ENCODE measurements around the gene TEP1.
"Not testable (repeated sequence)": the region's sequence is repeated elsewhere in the genome, so short reads cannot be mapped to it uniquely, and the experiment has no call there.

TEP1 gene

DNA sequence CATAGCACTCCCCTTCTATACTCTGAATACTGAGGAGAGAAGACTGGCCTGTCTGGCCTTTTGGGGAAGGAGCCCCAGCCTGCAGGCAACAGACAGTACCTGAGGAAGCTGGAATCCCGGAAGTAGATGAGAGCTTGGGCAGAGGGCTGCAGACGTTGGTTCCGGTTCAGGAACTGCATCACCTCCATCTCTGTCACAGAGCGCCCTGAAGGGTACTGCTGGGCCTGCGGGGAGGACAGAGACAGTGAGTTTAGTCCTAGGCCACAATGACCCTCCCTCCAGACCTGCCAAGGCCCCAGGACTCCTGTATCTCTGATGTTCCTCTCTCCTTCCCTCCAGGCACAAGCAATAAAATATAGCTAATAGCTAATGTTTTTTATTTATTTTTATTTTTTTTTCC, 28.4 kb downstream of the TEP1 start:
- no peak for DNase-seq

DNA sequence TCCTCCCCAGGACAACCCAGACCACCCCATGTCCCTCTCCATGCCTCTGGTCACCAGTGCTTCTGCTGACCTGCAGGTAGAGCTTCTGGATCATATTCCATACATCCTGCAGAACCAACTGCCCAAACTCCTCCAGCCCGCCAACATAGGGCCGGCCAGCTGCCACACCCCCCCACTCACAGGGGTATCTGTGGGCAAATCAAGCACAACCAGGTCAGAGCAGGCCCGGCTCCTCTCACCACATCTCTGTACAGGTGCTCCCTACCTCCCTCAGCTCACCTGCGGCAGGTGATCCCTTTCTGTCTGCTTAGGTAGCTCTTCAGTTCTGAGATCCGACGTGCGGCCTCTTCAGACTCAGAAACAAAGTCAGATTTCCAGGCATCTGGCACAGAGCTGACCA, 29.0 kb downstream of the TEP1 start:
- DNase-seq, result no peak

DNA sequence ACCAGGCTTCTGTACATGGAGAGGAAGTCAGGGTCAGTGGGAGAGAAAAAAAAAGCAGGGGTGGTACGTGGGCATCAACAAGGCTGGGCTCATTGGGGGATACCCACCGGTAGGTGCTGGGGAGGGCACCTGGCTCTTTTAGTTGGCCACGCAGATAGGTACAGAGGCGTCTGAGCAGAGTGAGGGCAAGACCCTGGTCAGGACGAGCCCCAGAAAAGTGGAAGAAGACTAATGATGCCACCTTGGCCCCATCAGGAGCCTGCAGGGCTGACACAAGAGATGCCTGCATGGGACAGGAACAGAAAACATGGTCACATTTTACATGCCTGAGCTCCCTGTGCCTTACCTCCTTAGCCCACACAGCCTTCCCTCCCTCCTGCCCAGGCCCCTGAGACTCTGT, 29.7 kb downstream of the TEP1 start:
- DNase-seq, result no peak

DNA sequence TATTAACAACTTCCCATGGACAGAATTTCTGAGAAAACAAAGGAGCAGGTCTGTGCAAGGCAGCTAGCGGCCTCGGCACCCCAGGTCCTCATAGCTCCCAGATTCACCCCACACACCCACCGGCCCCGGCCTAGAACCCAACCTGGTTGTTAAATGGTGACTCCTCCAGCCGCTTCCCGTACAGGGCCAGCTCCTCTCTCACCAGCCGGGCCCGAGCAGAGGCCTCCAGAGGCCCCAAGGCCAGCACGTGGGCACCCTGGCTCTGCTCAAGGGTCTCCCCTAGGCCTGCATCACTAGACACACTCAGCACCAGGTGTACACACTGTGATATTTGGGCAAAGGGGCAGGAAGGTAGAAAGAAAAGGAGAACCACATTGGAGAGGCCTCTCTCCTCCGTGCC, 30.3 kb downstream of the TEP1 start:
- no peak for DNase-seq

DNA sequence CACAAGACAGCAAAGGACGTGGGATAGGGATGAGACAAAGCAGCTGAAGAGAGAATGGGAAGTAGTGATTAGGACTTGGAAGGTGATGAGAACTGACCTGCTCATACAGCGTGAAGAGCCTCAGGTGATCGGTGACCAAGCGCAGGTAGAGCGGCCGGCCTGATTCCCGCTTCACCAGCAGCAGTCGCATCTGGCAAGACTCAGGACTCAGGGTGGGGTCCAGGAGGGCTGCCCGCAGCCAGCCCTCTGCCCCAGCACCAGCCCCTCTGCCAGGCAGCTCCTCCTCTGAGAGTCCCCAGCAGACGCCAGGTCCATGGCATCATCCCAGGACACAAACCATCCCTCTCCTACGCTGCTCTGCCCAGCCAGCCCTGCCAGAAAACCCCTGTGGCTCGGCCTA, 30.8 kb downstream of the TEP1 start:
- DNase-seq, result no peak

DNA sequence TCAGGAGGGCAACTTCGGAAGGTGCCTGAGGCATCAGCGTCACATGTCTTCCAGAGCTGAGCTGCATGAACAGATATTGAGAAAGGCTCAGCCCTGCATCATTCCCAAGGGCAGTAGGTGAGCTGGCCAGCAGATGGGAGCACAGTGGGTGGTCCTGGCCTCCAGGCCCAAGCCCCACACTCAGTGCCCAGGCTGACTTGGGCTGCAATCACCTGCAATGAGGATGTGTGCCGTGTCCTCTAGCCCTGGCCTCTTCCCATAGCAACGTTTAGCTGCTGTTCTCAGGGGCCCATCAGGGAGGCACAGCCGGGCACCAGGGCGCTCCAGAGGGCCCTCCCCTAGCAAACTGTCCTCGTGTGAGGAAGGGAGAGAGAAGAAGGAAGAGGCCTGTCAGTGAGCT, 32.0 kb downstream of the TEP1 start:
- no peak for DNase-seq

DNA sequence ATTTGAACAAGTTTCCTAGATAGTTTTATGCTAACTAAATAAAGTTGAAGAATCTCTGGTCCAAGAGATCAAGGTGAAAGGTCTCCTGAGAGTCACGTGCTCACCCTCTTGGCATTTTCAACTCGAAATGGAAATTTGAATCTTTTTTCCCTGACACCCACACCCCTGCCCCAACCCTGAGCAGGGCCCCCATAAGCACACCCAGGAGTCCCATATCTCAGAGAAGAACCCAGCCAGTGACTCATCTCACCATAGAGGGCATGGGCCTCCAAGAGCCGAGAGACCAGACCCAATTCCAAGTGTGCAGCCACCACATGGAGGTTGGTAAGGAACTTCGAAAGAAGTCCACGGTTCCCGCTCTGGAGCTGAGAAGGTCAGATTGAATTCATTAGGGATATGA, 32.6 kb downstream of the TEP1 start:
- no peak for DNase-seq

DNA sequence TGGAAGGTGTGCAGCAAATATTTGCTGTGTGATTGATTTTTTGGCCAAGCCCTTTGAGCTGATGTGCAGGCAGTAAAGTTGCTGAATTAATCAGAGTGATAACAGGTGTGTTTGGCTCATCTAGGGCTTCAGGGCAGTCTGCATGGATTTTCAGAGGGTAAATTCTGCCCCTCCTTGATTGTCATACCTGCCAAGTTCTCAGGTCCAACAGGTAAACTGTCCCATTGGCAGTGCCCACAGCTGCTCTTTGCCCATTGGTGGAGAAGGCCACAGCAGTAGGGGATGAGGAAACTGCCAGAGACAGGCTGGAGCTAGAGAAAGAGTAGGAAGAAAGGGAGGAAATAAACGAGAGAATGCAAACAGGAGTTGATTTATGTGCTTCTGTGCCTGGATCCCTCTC, 33.6 kb downstream of the TEP1 start:
- no peak for DNase-seq

DNA sequence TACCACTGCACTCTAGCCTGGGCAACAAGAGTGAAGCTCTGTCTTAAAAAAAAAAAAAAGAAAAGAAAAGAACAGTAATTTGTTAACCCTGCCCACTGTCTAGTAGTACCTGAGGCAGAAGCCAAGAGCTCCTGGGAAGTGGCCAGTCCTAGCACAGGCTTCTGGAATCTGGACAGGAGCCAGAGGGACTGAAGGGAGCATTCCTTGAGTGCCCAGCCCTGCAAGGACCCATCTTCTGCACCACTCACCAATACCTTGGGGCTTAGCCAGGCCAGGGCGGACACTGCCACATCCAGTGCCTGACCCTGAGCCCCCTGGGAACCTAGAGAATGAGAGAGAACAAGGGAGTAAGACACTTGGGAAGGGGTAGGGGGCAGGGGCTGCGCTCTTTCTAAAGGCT, 36.1 kb downstream of the TEP1 start:
- DNase-seq, result no peak

DNA sequence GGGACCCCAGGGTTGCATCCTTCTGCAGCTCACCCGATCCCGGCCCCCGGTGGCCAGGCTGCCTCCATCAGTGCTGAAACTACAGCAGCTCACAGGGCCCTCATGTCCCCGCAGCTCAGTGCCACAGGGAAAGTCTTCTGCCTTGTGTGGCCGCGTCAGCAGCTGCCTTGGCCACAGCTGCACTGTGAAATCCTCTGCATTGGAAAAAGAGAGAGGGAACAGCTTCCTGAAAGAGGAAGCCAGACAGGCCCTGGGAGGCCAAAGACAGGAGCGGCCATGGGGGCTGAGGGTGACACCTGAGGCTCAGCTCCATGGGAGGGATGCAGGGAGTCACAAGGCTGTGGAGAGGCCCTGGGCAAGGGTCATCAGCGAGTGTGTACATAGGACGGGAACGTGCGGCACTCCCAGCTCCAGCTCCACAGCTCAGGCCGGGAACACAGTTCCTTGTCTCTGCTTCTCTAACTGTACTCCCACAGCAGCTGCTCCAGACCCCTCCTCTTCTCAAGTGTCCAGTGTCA, 37.2 kb downstream of the TEP1 start:
- no peak for DNase-seq

DNA sequence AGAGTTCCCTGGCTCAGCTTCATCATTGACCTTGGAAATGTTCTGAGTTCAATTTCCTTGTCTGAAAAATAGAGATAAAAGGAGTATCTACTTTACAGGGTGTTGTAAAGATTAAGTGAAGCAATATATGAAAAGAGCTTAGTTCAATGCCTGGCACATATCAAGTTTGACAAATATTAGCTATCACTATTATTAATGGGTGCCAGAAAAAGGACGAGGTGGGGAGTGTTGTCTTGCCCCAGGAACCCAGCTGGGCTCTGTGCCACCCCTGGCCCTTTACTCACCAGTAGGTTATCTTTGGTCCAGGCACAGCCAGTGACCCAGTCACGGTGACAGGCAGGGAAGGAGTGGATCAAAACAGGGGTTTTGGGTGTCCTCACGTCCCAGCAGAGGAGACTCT, 37.8 kb downstream of the TEP1 start:
- no peak for DNase-seq

DNA sequence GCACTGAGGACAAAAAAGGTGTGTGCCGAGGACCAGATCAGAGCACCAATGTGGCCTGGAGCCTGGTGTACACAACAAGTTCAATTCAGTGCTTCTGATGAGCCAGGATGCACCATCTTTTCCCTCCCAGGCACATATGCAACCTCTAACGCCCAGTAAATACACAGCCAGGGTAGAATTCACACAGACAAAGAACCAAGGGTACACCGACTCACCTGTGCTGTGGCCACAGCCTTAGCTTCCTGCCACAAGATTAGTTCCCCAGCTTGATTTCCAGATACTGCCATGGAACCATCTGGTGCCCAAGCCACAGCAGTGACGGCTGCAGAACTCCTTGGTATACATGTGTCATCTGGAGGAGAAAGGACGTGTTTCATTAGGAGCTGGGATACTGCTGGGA, 40.5 kb downstream of the TEP1 start:
- no peak for DNase-seq

DNA sequence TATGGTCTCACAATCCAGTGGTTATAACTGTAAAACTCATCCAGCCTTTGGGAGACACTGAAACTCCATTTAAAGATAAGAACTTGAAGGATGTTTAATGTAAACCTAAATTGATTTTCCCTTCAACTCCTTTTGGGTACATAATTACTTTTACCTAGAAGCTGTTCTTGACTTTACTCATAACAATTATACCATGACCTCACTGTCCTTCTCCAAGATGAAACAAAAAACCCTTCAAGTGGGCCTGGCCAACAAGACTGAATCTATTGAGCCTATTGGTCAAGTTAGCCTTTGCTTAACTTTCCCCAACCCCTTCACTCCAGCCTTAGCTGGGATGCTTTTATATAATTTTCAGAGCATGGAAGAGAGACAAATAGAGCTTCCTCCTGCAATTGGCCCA, 47.4 kb downstream of the TEP1 start:
- DNase-seq, result no peak

DNA sequence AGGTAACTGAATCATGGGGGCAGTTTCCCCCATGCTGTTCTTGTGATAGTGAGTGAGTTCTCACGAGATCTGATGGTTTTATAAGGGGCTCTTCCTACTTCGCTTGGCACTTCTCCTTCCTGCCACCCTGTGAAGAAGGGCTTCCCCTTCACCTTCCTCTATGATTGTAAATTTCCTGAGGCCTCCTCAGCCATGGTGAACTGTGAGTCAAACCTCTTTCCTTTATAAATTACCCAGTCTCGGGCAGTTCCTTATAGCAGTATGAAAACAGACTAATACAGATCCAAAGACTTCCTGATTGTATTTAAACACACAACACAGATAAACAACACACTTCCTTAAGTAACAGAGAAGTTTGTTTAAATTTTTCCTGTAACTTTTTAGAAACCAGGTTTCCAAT, 54.8 kb downstream of the TEP1 start:
- DNase-seq, result not testable (repeated sequence)

DNA sequence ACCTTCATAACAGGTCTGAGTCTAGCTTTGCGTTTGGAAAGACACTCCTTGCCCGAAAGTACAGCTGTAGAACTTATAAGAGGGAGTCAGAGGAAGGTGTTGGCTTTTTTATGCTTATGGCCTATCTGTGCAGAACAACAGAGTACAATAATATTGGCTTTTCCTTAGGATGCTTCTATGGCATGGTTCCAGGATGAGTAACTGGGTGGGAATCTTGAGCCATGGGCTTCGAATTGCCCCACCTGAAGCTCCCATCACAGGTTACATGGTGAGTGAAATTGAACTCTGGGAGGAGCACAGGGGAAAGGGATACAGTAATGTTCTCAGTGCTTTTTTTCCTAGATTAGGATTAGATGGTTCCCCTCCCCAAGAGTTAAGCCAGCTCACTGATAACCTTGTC, 56.9 kb downstream of the TEP1 start:
- DNase-seq, result no peak

DNA sequence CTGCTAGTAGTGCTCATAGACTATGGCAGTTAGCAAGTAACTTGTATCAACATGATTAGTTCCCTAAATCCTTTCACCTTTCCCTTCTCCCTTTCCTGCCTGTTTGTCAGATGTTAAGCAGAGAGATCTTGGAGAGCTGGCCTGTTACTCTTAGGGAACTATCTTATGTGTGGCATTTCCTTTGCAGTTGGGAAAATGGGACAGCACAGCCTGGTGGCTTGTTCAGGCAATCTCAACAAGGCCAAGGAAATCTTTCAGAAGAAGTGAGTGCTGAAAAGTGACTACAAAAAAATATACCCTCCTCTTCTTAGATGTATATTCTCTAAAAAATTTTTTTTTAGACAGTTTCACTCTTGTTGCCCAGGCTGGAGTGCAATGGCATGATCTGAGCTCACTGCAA, 62.4 kb downstream of the TEP1 start:
- no peak for DNase-seq

DNA sequence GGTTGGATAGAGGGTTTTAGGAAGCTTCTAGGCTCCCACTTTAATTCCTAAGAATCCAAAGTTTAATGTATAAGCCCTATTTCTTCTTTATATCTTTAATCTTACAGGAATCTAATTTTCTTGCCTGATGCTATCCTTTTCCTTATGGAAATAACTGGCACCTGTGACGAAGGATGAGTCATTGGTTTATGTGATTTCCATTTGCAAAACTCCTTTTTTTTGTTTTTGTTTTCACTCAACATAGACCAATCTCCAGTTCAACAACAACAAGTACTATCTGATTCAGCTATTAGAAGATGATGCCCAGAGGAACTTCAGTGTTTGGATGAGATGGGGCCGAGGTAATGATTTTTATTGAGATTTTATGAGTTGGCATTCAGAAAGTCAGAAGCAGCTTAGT, 63.0 kb downstream of the TEP1 start:
- no peak for DNase-seq

DNA sequence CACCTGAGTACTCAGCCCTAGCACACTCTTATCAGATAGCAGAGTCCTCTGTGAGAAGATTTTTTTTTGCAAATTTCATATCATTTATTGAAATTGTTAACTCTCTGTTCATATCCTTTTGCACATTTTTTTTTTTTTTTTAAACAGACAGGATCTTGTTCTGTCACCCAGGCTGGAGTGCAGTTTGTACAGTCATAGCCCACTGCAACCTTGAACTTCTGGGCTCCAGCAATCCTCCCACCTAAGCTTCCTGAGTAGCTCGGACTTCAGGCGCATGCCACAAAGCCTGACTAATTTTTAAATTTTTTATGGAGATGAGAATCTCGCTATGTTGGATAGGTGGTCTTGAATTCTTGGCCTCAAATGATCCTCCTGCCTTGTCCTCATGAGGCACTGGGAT, 65.6 kb downstream of the TEP1 start:
- DNase-seq, result no peak

DNA sequence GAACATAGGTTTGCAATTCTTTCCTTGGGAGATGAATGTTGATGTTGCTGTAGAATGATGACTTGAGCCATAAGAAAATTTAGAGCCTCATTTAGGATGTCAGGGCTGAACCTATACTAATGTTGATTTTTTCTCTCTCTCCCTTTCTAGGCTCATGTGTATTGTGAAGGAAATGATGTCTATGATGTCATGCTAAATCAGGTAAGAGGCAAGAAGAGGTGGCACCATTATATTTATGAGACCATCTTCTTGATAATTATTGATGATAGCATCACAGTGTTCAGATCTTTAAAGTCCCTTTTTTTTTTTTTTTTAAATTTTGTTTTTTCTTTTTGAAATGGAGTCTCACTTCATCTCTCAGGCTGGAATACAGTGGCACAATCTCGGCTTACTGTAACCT, 66.6 kb downstream of the TEP1 start:
- no peak for DNase-seq

DNA sequence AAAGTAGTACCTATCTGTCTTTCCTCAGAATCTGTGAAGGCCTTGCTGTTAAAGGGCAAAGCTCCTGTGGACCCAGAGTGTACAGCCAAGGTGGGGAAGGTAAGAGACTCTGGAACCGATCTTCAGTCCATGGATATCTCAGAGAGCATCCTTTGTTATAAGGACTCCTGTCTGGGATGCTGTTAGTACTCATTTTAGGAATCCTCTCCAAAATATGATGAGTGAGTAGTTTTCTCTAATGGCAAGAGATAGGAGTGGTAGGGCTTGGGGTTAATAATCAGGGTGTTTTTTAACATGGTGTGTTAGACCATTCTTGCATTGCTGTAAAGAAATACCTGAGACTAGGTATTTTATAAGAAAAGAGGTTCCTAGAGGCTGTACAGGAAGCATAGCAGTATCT, 67.9 kb downstream of the TEP1 start:
- no peak for DNase-seq

DNA sequence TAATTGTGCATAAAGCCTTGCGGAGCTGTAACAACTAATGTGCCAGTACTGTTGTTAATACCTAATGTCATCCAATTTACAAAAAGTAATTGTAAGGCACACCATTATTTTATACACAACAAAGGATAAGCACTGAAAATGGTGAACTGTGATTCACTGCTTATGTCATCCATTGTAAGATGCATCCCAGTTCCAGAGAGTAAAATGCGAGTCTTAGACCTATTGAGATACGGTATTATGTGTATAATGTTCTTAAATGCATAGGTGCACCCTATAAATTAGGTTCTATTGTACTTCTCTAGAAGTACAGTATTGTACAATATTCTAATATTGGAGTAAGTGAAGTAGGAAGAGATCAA, 69.5 kb downstream of the TEP1 start:
- DNase-seq, result no peak

DNA sequence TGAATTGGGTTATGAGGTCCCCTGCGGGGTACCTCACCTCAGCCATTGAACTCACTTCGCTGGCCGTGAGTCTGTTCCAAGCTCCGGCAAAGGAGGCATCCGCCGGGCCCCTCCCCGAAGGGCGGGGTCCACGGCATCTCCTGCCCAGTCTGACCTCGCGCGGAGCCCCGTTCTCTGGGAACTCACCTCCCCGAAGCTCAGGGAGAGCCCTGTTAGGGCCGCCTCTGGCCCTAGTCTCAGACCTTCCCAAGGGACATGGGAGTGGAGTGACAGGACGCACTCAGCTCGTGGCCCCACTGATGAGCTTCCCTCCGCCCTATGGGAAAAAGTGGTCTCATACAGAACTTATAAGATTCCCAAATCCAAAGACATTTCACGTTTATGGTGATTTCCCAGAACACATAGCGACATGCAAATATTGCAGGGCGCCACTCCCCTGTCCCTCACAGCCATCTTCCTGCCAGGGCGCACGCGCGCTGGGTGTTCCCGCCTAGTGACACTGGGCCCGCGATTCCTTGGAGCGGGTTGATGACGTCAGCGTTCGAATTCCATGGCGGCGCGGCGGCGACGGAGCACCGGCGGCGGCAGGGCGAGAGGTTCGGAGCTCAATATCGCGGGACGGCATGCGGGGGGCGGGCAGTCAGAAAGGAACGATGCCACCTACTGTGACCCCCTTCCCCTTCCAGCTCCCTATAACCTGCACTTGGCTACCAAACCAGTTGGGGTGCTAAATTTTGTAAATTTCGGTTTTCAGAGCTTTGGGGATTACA, 70.0 kb downstream of the TEP1 start, which contains the start of gene PARP2:
PARP2 (plus strand) TSS at position 544 of the 770 bp plus-strand sequence; CDS start at position 551, 7 bp downstream.
- DNase-seq, result peak; percentile 91

DNA sequence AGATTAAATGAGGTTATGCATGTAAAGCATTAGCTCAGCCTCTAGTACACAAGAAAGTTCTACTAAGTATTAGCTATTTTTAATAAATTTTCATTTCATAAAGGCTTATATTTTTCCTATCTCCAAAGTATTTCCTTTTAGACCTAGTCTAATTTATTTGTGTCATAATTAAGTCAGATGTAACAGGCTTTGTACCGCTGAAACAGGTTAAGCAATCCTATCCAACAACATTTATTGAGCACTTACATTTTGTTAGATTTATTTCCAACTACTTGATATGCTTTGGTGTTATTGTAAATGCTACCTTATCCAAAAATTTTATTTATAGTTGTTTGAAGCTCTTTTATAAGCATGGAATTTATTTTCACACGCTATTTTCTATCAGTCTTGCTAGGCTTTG, 71.7 kb downstream of the TEP1 start:
- DNase-seq, result no peak

DNA sequence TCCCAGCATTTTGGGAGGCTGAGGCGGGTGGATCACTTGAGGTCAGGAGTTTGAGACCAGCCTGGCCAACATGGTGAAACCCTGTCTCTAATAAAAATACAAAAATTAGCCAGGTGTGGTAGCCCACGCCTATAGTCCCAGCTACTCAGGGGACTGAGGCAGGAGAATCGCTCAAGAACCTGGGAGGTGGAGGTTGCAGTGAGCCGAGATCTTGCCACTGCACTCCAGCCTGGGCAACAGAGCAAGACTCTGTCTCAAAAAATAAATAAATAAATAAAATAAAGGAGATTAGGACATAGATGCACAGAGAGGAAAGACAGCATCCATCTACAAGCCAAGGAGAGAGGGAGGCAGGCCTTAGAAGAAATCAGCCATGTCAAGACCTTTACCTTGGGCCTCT, 72.3 kb downstream of the TEP1 start:
- DNase-seq, result not testable (repeated sequence)

DNA sequence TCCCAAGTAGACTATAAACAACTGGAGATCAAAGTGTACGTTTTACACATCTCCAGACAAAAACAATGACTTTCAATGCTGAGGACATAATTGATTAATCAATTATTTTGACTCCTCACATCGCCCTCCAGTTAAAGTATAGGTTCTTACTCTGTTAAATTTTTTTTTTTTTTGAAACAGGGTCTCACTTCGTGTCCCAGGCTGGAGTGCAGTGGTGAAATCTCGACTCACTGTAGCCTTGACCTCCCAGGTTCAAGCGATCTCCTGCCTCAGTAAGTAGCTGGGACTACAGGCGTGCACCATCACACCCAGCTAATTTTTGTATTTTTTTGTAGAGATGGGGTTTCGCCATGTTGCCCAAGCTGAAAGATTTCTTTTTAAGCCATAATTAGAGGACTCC, 79.3 kb downstream of the TEP1 start:
- DNase-seq, result no peak

All from stimulated activated CD4-positive, alpha-beta T cell treated with anti-CD3 and anti-CD28 coated beads, Interleukin-12 subunit alpha, Interleukin-12 subunit beta, amount 100 ng/mL, for 4 hours (primary cell).